ENCODE measurements around the gene KLF6. TPM values are rescaled to one million over a fixed set of nuclear protein-coding genes. Genes with fewer than 3 reads are reported as not detected.

Gene KLF6
- total RNA-seq, 1 donor from 2014 or later: 319 TPM

- no peak overlapping the region for H2AFZ ChIP-seq (ENCODE audit: low read depth, low read length)
- no peak for FAIRE-seq
Observed at GRCh38 chr10:3749011-3749410, 36.0 kb downstream of the KLF6 start.

DNA sequence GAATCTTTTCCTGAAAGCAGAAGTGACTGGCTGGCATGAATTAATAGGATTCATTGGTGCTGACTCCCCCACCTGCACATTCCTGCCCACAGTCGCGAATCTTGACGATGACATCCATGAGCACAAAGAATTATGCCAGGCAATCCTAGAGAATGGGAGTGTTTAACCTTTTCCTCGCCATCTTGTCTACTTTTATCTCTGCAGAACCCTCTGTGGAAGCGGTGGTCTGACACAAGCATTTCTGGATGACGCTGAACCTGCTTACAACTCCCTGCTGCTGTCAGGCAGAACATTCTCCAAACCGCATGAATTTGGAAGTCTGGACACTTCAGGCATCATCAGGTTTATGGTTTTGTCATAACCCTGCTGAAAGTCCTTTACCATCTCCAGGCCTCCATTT lies 36.5 kb downstream of the KLF6 start:
- no peak for DNase-seq (ENCODE audit: low read depth)
- H3K27ac Mint-ChIP-seq (ENCODE audit: unreplicated experiment): peak overlapping the region; percentile 26

More at GRCh38 chr10:3749011-3749410, 36.0 kb downstream of the KLF6 start:
- H3K4me1 Mint-ChIP-seq (ENCODE audit: low read depth, unreplicated experiment): peaks cover 14% of the 10 kb centered on the region
- Histone ChIP-seq H3K36me3 (ENCODE audit: insufficient read depth, low read length) (no peaks in the 10 kb centered on the region), H3K9ac (ENCODE audit: low read length) (no peak overlapping the region), H3K4me1 (ENCODE audit: insufficient read depth, low read length) (peaks cover 8% of the 10 kb centered on the region), H3K27ac (ENCODE audit: low read depth, low read length) (no peak overlapping the region), H3K4me2 (ENCODE audit: low read length) (no peak overlapping the region), H3K9me3 (ENCODE audit: insufficient read depth, low read depth, low read length) (no peaks in the 10 kb centered on the region), H4K20me1 (ENCODE audit: insufficient read depth, low read length) (no peaks in the 10 kb centered on the region), H3K79me2 (ENCODE audit: insufficient read depth, low read length) (no peaks in the 10 kb centered on the region), H3K27me3 (ENCODE audit: insufficient read depth, low read length) (no peaks in the 10 kb centered on the region), H3K4me3 (ENCODE audit: insufficient read depth, low read depth, low read length) (no peak overlapping the region)
- no peaks in the 10 kb centered on the region for H3K9me3 Mint-ChIP-seq (ENCODE audit: unreplicated experiment)
- no peak for TF ChIP-seq EZH2 (IDR thresholded peaks at IDR 0.05; ENCODE audit: insufficient read depth, low read length)
- TF ChIP-seq, protein P1, sequence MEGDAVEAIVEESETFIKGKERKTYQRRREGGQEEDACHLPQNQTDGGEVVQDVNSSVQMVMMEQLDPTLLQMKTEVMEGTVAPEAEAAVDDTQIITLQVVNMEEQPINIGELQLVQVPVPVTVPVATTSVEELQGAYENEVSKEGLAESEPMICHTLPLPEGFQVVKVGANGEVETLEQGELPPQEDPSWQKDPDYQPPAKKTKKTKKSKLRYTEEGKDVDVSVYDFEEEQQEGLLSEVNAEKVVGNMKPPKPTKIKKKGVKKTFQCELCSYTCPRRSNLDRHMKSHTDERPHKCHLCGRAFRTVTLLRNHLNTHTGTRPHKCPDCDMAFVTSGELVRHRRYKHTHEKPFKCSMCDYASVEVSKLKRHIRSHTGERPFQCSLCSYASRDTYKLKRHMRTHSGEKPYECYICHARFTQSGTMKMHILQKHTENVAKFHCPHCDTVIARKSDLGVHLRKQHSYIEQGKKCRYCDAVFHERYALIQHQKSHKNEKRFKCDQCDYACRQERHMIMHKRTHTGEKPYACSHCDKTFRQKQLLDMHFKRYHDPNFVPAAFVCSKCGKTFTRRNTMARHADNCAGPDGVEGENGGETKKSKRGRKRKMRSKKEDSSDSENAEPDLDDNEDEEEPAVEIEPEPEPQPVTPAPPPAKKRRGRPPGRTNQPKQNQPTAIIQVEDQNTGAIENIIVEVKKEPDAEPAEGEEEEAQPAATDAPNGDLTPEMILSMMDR (IDR thresholded peaks at IDR 0.05; ENCODE audit: insufficient read depth, low read depth, low read length): no peak
- H3K4me3 Mint-ChIP-seq (ENCODE audit: unreplicated experiment): no peak overlapping the region
- H3K27me3 Mint-ChIP-seq (ENCODE audit: low read depth, unreplicated experiment): peaks cover 9% of the 10 kb centered on the region
- no peak overlapping the region for H3K27ac Mint-ChIP-seq (ENCODE audit: unreplicated experiment)
- H3K36me3 Mint-ChIP-seq (ENCODE audit: low read depth, unreplicated experiment): no peaks in the 10 kb centered on the region
- no peak for DNase-seq (ENCODE audit: low read depth)

DNA sequence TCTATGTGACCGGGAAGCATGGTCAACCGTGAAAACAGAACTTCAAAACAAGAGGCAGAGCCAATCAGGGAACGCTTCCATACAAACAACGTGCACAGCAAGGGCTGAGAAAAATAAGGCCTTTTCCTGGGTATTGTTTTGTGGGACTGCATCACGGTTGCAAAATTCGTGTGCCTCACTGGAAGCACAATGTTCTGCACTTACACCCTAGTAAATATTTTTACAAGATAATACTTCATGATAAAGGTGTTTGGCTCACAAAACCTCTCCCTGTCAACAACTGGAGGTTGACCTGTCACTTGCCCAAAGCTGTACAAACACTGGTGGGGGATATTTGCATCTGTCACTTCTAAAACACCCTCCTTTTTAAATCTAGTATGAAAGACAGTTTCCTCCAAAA lies 37.0 kb downstream of the KLF6 start:
- Histone ChIP-seq H3K4me3 (ENCODE audit: insufficient read depth, low read depth, low read length) (no peak overlapping the region), H3K9me3 (ENCODE audit: insufficient read depth, low read depth, low read length) (no peaks in the 10 kb centered on the region), H3K27ac (ENCODE audit: low read depth, low read length) (no peak overlapping the region), H3K4me1 (ENCODE audit: insufficient read depth, low read length) (peaks cover 8% of the 10 kb centered on the region), H2AFZ (ENCODE audit: low read depth, low read length) (no peak overlapping the region), H3K36me3 (ENCODE audit: insufficient read depth, low read length) (no peaks in the 10 kb centered on the region), H4K20me1 (ENCODE audit: insufficient read depth, low read length) (no peaks in the 10 kb centered on the region), H3K79me2 (ENCODE audit: insufficient read depth, low read length) (no peaks in the 10 kb centered on the region), H3K27me3 (ENCODE audit: insufficient read depth, low read length) (no peaks in the 10 kb centered on the region), H3K4me2 (ENCODE audit: low read length) (no peak overlapping the region), H3K9ac (ENCODE audit: low read length) (no peak overlapping the region)
- Mint-ChIP-seq H3K4me3 (ENCODE audit: unreplicated experiment) (no peak overlapping the region), H3K27ac (ENCODE audit: unreplicated experiment) (no peak overlapping the region), H3K36me3 (ENCODE audit: low read depth, unreplicated experiment) (no peaks in the 10 kb centered on the region), H3K27me3 (ENCODE audit: low read depth, unreplicated experiment) (peaks cover 9% of the 10 kb centered on the region), H3K9me3 (ENCODE audit: unreplicated experiment) (no peaks in the 10 kb centered on the region), H3K4me1 (ENCODE audit: low read depth, unreplicated experiment) (peaks cover 14% of the 10 kb centered on the region)
- no peak for DNase-seq (ENCODE audit: low read depth)
- no peak for FAIRE-seq
- TF ChIP-seq EZH2 (IDR thresholded peaks at IDR 0.05; ENCODE audit: insufficient read depth, low read length): no peak
- TF ChIP-seq, protein P1 (IDR thresholded peaks at IDR 0.05; ENCODE audit: insufficient read depth, low read depth, low read length): no peak

More for the DNA sequence above, 36.5 kb downstream of the KLF6 start:
- Histone ChIP-seq H3K27me3 (ENCODE audit: insufficient read depth, low read length) (no peaks in the 10 kb centered on the region), H3K9ac (ENCODE audit: low read length) (no peak overlapping the region), H3K4me3 (ENCODE audit: insufficient read depth, low read depth, low read length) (no peak overlapping the region), H3K36me3 (ENCODE audit: insufficient read depth, low read length) (no peaks in the 10 kb centered on the region), H3K4me2 (ENCODE audit: low read length) (no peak overlapping the region), H3K79me2 (ENCODE audit: insufficient read depth, low read length) (no peaks in the 10 kb centered on the region), H3K27ac (ENCODE audit: low read depth, low read length) (no peak overlapping the region), H4K20me1 (ENCODE audit: insufficient read depth, low read length) (no peaks in the 10 kb centered on the region), H2AFZ (ENCODE audit: low read depth, low read length) (no peak overlapping the region), H3K9me3 (ENCODE audit: insufficient read depth, low read depth, low read length) (no peaks in the 10 kb centered on the region), H3K4me1 (ENCODE audit: insufficient read depth, low read length) (peaks cover 8% of the 10 kb centered on the region)
- FAIRE-seq: no peak
- Mint-ChIP-seq H3K4me3 (ENCODE audit: unreplicated experiment) (no peak overlapping the region), H3K36me3 (ENCODE audit: low read depth, unreplicated experiment) (no peaks in the 10 kb centered on the region), H3K27me3 (ENCODE audit: low read depth, unreplicated experiment) (peaks cover 9% of the 10 kb centered on the region), H3K4me1 (ENCODE audit: low read depth, unreplicated experiment) (peaks cover 14% of the 10 kb centered on the region), H3K9me3 (ENCODE audit: unreplicated experiment) (no peaks in the 10 kb centered on the region)
- TF ChIP-seq, protein P1 (IDR thresholded peaks at IDR 0.05; ENCODE audit: insufficient read depth, low read depth, low read length): no peak
- no peak for TF ChIP-seq EZH2 (IDR thresholded peaks at IDR 0.05; ENCODE audit: insufficient read depth, low read length)

All from astrocyte (in vitro differentiated cells and primary cell).